Muscle of leg (tissue), 9 donors: Measurements from ENCODE around the gene RUSF1. TPM values are rescaled to one million over a fixed set of nuclear protein-coding genes. Genes with fewer than 3 reads are reported as not detected.

Experiments
- polyA plus RNA-seq, 8 donors: library from polyadenylated mRNA; unstranded; fragments of 120-200 nt; gene quantifications; one replicate each; pipeline versions ENCODE4 v1.2.1 to v1.2.3, GENCODE V29; 2013; ENCODE audit warnings: inconsistent platforms in 1 of 8, low replicate concordance in 1 of 8; ENCODE audit not compliant: insufficient read length in 8 of 8, insufficient read depth in 1 of 8
- total RNA-seq: library from RNA; stranded (reverse); fragments of 120-200 nt; gene quantifications from one replicate; pipeline ENCODE4 v1.2.4, GENCODE V29; 2013

Gene RUSF1
- total and polyA plus RNA-seq, 9 donors = 34.7 to 57.8 (median 49.4) TPM

Other genes starting within 250 kb of the RUSF1 start
- 3.4 TPM for gene ITGAM, start 248.4 kb downstream of the RUSF1 start, total RNA-seq
- gene ITGAM, start 248.4 kb downstream of the RUSF1 start, polyA plus RNA-seq = 1 to 10 TPM; 3.0 to 4.5 (median 4.0) TPM
- 0.35 TPM for gene ITGAX, start 153.2 kb downstream of the RUSF1 start, total RNA-seq
- gene ITGAX, start 153.2 kb downstream of the RUSF1 start, polyA plus RNA-seq = 1 to 10 TPM in 3 of 8 donors, under 1 TPM in 5; 0.43 to 1.7 (median 0.77) TPM
- gene ITGAD, start 115.1 kb downstream of the RUSF1 start, total RNA-seq = 0.04 TPM
- 1 to 10 TPM in 2 of 8 donors, under 1 TPM in 6; 0.05 to 1.1 (median 0.50) TPM for gene ITGAD, start 115.1 kb downstream of the RUSF1 start, polyA plus RNA-seq
- gene COX6A2, start 80.0 kb downstream of the RUSF1 start, total RNA-seq = 131 TPM
- 100 to 1,000 TPM; 174 to 387 (median 282) TPM for gene COX6A2, start 80.0 kb downstream of the RUSF1 start, polyA plus RNA-seq
- 1.2 TPM for gene ZNF843, start 65.6 kb downstream of the RUSF1 start, total RNA-seq
- gene ZNF843, start 65.6 kb downstream of the RUSF1 start, polyA plus RNA-seq = 1 to 10 TPM; 2.3 to 3.4 (median 3.0) TPM
- 6.3 TPM for gene ARMC5, start 48.9 kb downstream of the RUSF1 start, total RNA-seq
- 10 to 100 TPM in 3 of 8 donors, 1 to 10 TPM in 5; 8.5 to 10.8 (median 9.1) TPM for gene ARMC5, start 48.9 kb downstream of the RUSF1 start, polyA plus RNA-seq
- 29.9 TPM for gene TGFB1I1, start 36.2 kb downstream of the RUSF1 start, total RNA-seq
- 100 to 1,000 TPM in 1 of 8 donors, 10 to 100 TPM in 7; 67.1 to 127 (median 86.0) TPM for gene TGFB1I1, start 36.2 kb downstream of the RUSF1 start, polyA plus RNA-seq
- 0.44 TPM for gene SLC5A2, start 25.3 kb downstream of the RUSF1 start, total RNA-seq
- gene SLC5A2, start 25.3 kb downstream of the RUSF1 start, polyA plus RNA-seq = 10 to 100 TPM in 2 of 8 donors, 1 to 10 TPM in 6; 6.3 to 11.6 (median 8.8) TPM
- 19.2 TPM for gene AHSP, start 19.5 kb upstream of the RUSF1 start, total RNA-seq
- 10 to 100 TPM in 5 of 8 donors, 1 to 10 TPM in 3; 6.7 to 22.8 (median 17.4) TPM for gene AHSP, start 19.5 kb upstream of the RUSF1 start, polyA plus RNA-seq